Caco-2 (cell line): Measurements from ENCODE around the gene NUP54. TPM values are rescaled to one million over a fixed set of nuclear protein-coding genes. Genes with fewer than 3 reads are reported as not detected.

Experiments used
- Bru-seq: library from RNA; stranded (reverse); fragments of 400-500 nt; gene quantifications from one replicate; lab custom pipeline; 2021; lab: Mats Ljungman, UMichigan
- BruChase-seq, 2 experiments: library from RNA; stranded (reverse); fragments of 400-500 nt; gene quantifications; one replicate each; lab custom pipeline; 2021; lab: Mats Ljungman, UMichigan
- BruUV-seq: library from RNA; stranded (reverse); fragments of 400-500 nt; replicated peaks from 2 replicates; lab custom pipeline; 2021; lab: Mats Ljungman, UMichigan
- CTCF ChIA-PET: fragments of 300-600 bp; sonication (Branson Sonifier 250); formaldehyde crosslinking; loops from one replicate; lab custom pipeline; 2022; ENCODE audit warnings: antibody characterized with exemption; lab: Charles Lee
- POLR2A ChIA-PET: fragments of 300-600 bp; sonication (Branson Sonifier 250); formaldehyde crosslinking; loops from one replicate; lab custom pipeline; 2022; ENCODE audit warnings: antibody characterized with exemption; lab: Charles Lee
- DNase-seq, 2 experiments: peaks; one replicate each; pipeline versions ENCODE4 v3.0.0 to v3.0.0-alpha.2; 2020 to 2022
- H3K27me3 ChIP-seq: replicated peaks from 2 replicates; pipeline ENCODE4 v1.6.0; 2011; ENCODE audit warnings: low read length; ENCODE audit not compliant: control insufficient read depth, insufficient read depth
- H3K36me3 ChIP-seq: 2 replicates; pipeline ENCODE4 v1.5.1; 2011; ENCODE audit warnings: low read length; ENCODE audit not compliant: control insufficient read depth, insufficient read depth
- H3K4me1 ChIP-seq: fragments of 250-450 bp; sonication (Bioruptor Pico); 2 replicates; pipeline ENCODE4 v1.5.1; 2020; ENCODE audit warnings: mild to moderate bottlenecking
- H3K4me3 ChIP-seq: 2 replicates; pipeline ENCODE4 v1.5.1; 2011; ENCODE audit warnings: low read depth, mild to moderate bottlenecking, control low read depth, low read length
- H3K9me3 ChIP-seq: fragments of 250-450 bp; sonication (Bioruptor Pico); 2 replicates; pipeline ENCODE4 v1.5.1; 2020; ENCODE audit warnings: mild to moderate bottlenecking, moderate library complexity
- H3K27ac Mint-ChIP-seq: one replicate; pipeline ENCODE4 v1.8.0; 2022; ENCODE audit warnings: mixed read lengths; ENCODE audit not compliant: unreplicated experiment
- H3K27me3 Mint-ChIP-seq: one replicate; pipeline ENCODE4 v1.8.0; 2022; ENCODE audit warnings: mixed read lengths; ENCODE audit not compliant: insufficient read depth, unreplicated experiment
- H3K36me3 Mint-ChIP-seq: one replicate; pipeline ENCODE4 v1.8.0; 2022; ENCODE audit warnings: mild to moderate bottlenecking, mixed read lengths; ENCODE audit not compliant: insufficient read depth, unreplicated experiment
- H3K4me1 Mint-ChIP-seq: one replicate; pipeline ENCODE4 v1.8.0; 2022; ENCODE audit warnings: low read depth, mixed read lengths; ENCODE audit not compliant: unreplicated experiment
- H3K4me3 Mint-ChIP-seq: one replicate; pipeline ENCODE4 v1.8.0; 2022; ENCODE audit warnings: mild to moderate bottlenecking, moderate library complexity, mixed read lengths; ENCODE audit not compliant: unreplicated experiment
- H3K9me3 Mint-ChIP-seq: one replicate; pipeline ENCODE4 v1.8.0; 2022; ENCODE audit warnings: mixed read lengths; ENCODE audit not compliant: unreplicated experiment
- CTCF ChIP-seq, 2 experiments: fragments of 200-600 bp in 1 of 2; IDR thresholded peaks; 1 replicate in 1 of 2; 2 replicates in 1 of 2; pipeline versions ENCODE4 v1.5.1 to v1.8.0; 2011 to 2022; ENCODE audit warnings: antibody characterized with exemption in 1 of 2, control low read depth in 1 of 2, inconsistent platforms in 1 of 2, low read depth in 1 of 2, low read length in 1 of 2, mild to moderate bottlenecking in 1 of 2, moderate library complexity in 1 of 2; ENCODE audit not compliant: insufficient read depth in 1 of 2, severe bottlenecking in 1 of 2, unreplicated experiment in 1 of 2
- intact Hi-C: fragments of 100-400 bp; cut with micrococcal nuclease; formaldehyde crosslinking; loops from one replicate; pipeline ENCODE4 v1.10.0; 2022; ENCODE audit not compliant: unreplicated experiment
- long read RNA-seq: library from polyadenylated mRNA; stranded (forward); transcript quantifications from one replicate; pipeline ENCODE4 v2.0.0, GENCODE V29; 2022
- total RNA-seq: library from RNA; stranded (reverse); gene quantifications from 2 replicates; pipeline ENCODE4 v1.2.3, GENCODE V29; 2022

Gene NUP54
- total RNA-seq, result 64.9 and 68.8 TPM in 2 replicates
- percentile 93 among the genes with signal in this experiment for Bru-seq, nascent RNA
- percentile 90 among the genes with signal in this experiment for BruChase-seq, experiment 1, labeled RNA remaining after a 2-hour chase
- BruChase-seq, experiment 2, labeled RNA remaining after a 6-hour chase, result percentile 88 among the genes with signal in this experiment
- long read RNA-seq, transcript NUP54-201 (12 exons, 2,367 nt), result major isoform, 73 of 121 reads
- long read RNA-seq, transcript NUP54-217 (11 exons, 1,563 nt), result minor isoform, 6 of 121 reads
- long read RNA-seq, transcript NUP54-211 (11 exons, 1,385 nt), result minor isoform, 6 of 121 reads
- long read RNA-seq, partial matches to known transcripts, result 5 of 121 reads
- long read RNA-seq, other reads (novel, unspliced or antisense), result 31 of 121 reads

- POLR2A ChIA-PET, result interaction anchor here (0.5 to 1.5 kb wide), 2 partner anchors 159 to 189 kb away, joined by 3 to 4 read pairs; no protein-coding TSS in a partner anchor
- H3K4me3 ChIP-seq, result peak within 1 kb of the TSS; percentile 74
- peak within 1 kb of the TSS; percentile 93 for H3K4me3 Mint-ChIP-seq
- CTCF ChIA-PET, result interaction anchor here (1.0 kb wide), 2 partner anchors 32 to 152 kb away, joined by 5 read pairs; no protein-coding TSS in a partner anchor
- peaks cover 6% of the 10 kb centered on the region for H3K4me1 Mint-ChIP-seq
- H3K27me3 ChIP-seq, result no peaks in the 10 kb centered on the region
- no peaks in the 10 kb centered on the region for H3K27me3 Mint-ChIP-seq
- no peak for TF ChIP-seq CTCF (IDR thresholded peaks at IDR 0.05; ENCODE audit: insufficient read depth in 1 of 2, low read depth in 1 of 2, low read length in 1 of 2, severe bottlenecking in 1 of 2, unreplicated experiment in 1 of 2)
- peak; percentile 91 to 94 for DNase-seq
- H3K27ac Mint-ChIP-seq, result peak within 1 kb of the TSS; percentile 91
- BruUV-seq, result no TSS peak
- no peaks in the 10 kb centered on the region for H3K9me3 Mint-ChIP-seq
- no peaks in the 10 kb centered on the region for H3K36me3 ChIP-seq
- intact Hi-C loops, result no loop called here
- no peaks in the 10 kb centered on the region for H3K9me3 ChIP-seq
- 0 out of 2 replicates have a peak, but pooled peaks cover 6% of the 10 kb centered on the region for H3K4me1 ChIP-seq
- H3K36me3 Mint-ChIP-seq, result peaks cover 19% of the 10 kb centered on the region
These were observed at the start of gene NUP54 for GRCh38 chr4:76148142-76148865. NUP54 (minus strand) TSS chr4:76148397; CDS start chr4:76148374, 23 bp downstream.

- no peaks in the 10 kb centered on the region for H3K9me3 ChIP-seq
- no peaks in the 10 kb centered on the region for H3K27me3 ChIP-seq
- H3K4me1 ChIP-seq, result peaks cover 31% of the 10 kb centered on the region
- H3K4me3 ChIP-seq, result no peak overlapping the region
- Mint-ChIP-seq H3K27ac (no peak overlapping the region), H3K9me3 (no peaks in the 10 kb centered on the region), H3K4me1 (peaks cover 15% of the 10 kb centered on the region), H3K27me3 (no peaks in the 10 kb centered on the region), H3K36me3 (peaks cover 54% of the 10 kb centered on the region), H3K4me3 (no peak overlapping the region)
- POLR2A ChIA-PET, result no interaction called here
- no peak for TF ChIP-seq CTCF (IDR thresholded peaks at IDR 0.05; ENCODE audit: insufficient read depth in 1 of 2, low read depth in 1 of 2, low read length in 1 of 2, severe bottlenecking in 1 of 2, unreplicated experiment in 1 of 2)
- H3K36me3 ChIP-seq, result peaks cover 9% of the 10 kb centered on the region
- CTCF ChIA-PET, result no interaction called here
- DNase-seq, result no peak
- intact Hi-C loops, result no loop called here
- BruUV-seq, result no TSS peak
These were observed 49.0 kb upstream of the NUP54 start for GRCh38 chr4:76197031-76197743.

- peaks cover 26% of the 10 kb centered on the region for H3K4me1 ChIP-seq
- H3K36me3 Mint-ChIP-seq, result peaks cover 59% of the 10 kb centered on the region
- no TSS peak for BruUV-seq
- H3K4me3 ChIP-seq, result no peak overlapping the region
- H3K9me3 ChIP-seq, result no peaks in the 10 kb centered on the region
- TF ChIP-seq CTCF (IDR thresholded peaks at IDR 0.05; ENCODE audit: insufficient read depth in 1 of 2, low read depth in 1 of 2, low read length in 1 of 2, severe bottlenecking in 1 of 2, unreplicated experiment in 1 of 2), result no peak
- POLR2A ChIA-PET, result no interaction called here
- DNase-seq, result no peak
- intact Hi-C loops, result no loop called here
- CTCF ChIA-PET, result no interaction called here
- H3K4me3 Mint-ChIP-seq, result no peak overlapping the region
- peaks cover 9% of the 10 kb centered on the region for H3K36me3 ChIP-seq
- H3K4me1 Mint-ChIP-seq, result peaks cover 15% of the 10 kb centered on the region
- H3K27me3 ChIP-seq, result no peaks in the 10 kb centered on the region
- no peaks in the 10 kb centered on the region for H3K27me3 Mint-ChIP-seq
- H3K9me3 Mint-ChIP-seq, result no peaks in the 10 kb centered on the region
- no peak overlapping the region for H3K27ac Mint-ChIP-seq
These were observed 48.2 kb upstream of the NUP54 start for GRCh38 chr4:76196376-76196775.
